Esophagus muscularis mucosa (tissue), 4 donors: ENCODE data around the gene TJP1. TPM values are rescaled to one million over a fixed set of nuclear protein-coding genes. Genes with fewer than 3 reads are reported as not detected.
"Not testable (repeated sequence)": the region's sequence is repeated elsewhere in the genome, so short reads cannot be mapped to it uniquely, and the experiment has no call there.

Experiments used
- DNase-seq: peaks from one replicate; pipeline ENCODE4 v3.0.0-alpha.2; 2017; ENCODE audit errors: extremely low spot score
- H3K27ac ChIP-seq, 4 donors: fragments of 200-600 bp; sonication (generic); replicated peaks in 1 of 4; 1 replicate in 3 of 4; 2 replicates in 1 of 4; pipeline ENCODE4 v1.5.1; 2016 to 2019; ENCODE audit warnings: mild to moderate bottlenecking in 1 of 4
- H3K27me3 ChIP-seq, 4 donors: fragments of 200-600 bp; sonication (generic); one replicate each; pipeline versions ENCODE4 v1.5.1 to v1.6.0; 2016 to 2019
- H3K36me3 ChIP-seq, 4 donors: fragments of 200-600 bp; sonication (generic); one replicate each; pipeline ENCODE4 v1.5.1; 2016 to 2019
- H3K4me1 ChIP-seq, 4 donors: fragments of 200-600 bp; sonication (generic); one replicate each; pipeline ENCODE4 v1.5.1; 2016 to 2019
- H3K4me3 ChIP-seq, 4 donors: fragments of 200-600 bp; sonication (generic); 1 replicate in 2 of 4; 2 replicates in 2 of 4; pipeline ENCODE4 v1.5.1; 2016 to 2019; ENCODE audit warnings: mild to moderate bottlenecking in 4 of 4, moderate library complexity in 1 of 4
- H3K9me3 ChIP-seq, 4 donors: fragments of 200-600 bp; sonication (generic); 1 replicate in 3 of 4; 2 replicates in 1 of 4; pipeline ENCODE4 v1.5.1; 2016 to 2019
- EP300 ChIP-seq: sonication (generic); formaldehyde crosslinking; IDR thresholded peaks from one replicate; pipeline ENCODE4 v1.6.1; 2017; ENCODE audit warnings: antibody characterized with exemption
- POLR2A ChIP-seq: fragments of 450-650 bp; IDR thresholded peaks from one replicate; pipeline ENCODE4 v1.6.1; 2017; ENCODE audit warnings: antibody characterized with exemption, moderate library complexity, mild to moderate bottlenecking, low read depth
- POLR2AphosphoS5 ChIP-seq, 2 donors: sonication (generic); formaldehyde crosslinking; IDR thresholded peaks; one replicate each; pipeline ENCODE4 v1.6.1; 2017; ENCODE audit warnings: antibody characterized with exemption in 2 of 2
- WGBS: methylation state at CpG from one replicate; pipeline ENCODE4 v1.1.5; 2018; 5-methylcytosine and 5-hydroxymethylcytosine counted together
- intact Hi-C: fragments of 100-400 bp; cut with DNase I; formaldehyde crosslinking; loops from one replicate; pipeline ENCODE4 v1.15.1; 2023
- total RNA-seq, 4 donors: library from RNA; depleted of rRNA; stranded (reverse); fragments of >200 nt; gene quantifications; one replicate each; pipeline versions ENCODE4 v1.1.0 to v1.2.1, GENCODE V29; 2016
- TF ChIP-seq, protein P1 (sequence below), 3 experiments: fragments of 200-600 bp in 2 of 3; fragments of 450-650 bp in 1 of 3; sonication (generic) in 2 of 3; IDR thresholded peaks; one replicate each; pipeline ENCODE4 v1.5.1; 2017 to 2019; ENCODE audit warnings: antibody characterized with exemption in 3 of 3, mild to moderate bottlenecking in 2 of 3, moderate library complexity in 1 of 3

Gene TJP1
- total RNA-seq, 4 donors from 2014 or later = 69.4 to 108 (median 90.2) TPM

DNA sequence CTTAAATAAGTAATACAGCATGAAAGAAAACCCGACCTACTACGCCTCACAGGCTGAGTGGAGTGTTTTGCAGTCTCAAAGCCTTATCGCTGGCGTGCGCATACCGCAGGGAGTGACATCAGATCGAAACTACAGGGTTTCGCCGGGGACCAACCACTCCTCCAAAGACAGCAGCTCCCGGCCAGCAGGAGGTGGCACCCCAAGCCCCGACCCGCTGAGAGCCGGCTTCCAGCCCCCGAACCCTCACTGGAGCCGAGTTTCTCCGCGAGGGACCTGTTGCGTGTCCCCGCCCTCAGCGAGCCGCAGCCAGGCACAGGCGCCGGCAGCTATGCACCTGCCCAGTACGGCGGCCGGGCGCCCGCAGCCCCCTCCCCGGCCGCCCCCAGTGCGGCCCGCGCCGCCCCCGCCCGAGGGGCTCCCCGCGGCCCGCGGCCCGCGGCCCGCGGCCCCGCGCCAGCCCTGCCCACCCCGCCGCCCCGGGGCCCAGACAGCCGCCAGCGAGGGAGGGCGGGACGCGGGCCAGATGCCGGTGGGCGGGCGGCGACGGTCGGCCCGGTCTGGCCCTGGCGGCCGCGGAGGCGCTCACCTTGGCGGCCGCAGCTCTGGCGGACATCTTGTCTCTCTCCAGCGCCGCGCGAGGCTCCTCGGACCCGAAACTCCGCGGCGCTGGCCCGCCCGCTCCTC lies 710 bp downstream of the TJP1 start:
- Histone ChIP-seq H3K9me3 (no peaks in the 10 kb centered on the region), H3K4me1 (peaks cover 10 to 39% (median 30%) of the 10 kb centered on the region in 4 donors), H3K27ac (peak overlapping the region; percentile 94 to 99 (median 98)), H3K27me3 (no peaks in the 10 kb centered on the region), H3K4me3 (peak overlapping the region; percentile 76 to 93 (median 89)), H3K36me3 (no peaks in the 10 kb centered on the region)
- intact Hi-C loops = loop anchor here (5.0 kb wide), 1 partner anchor 64 kb away; no protein-coding TSS in a partner anchor
- no peak for DNase-seq
- TF ChIP-seq POLR2A = no peak
- TF ChIP-seq, protein P1, sequence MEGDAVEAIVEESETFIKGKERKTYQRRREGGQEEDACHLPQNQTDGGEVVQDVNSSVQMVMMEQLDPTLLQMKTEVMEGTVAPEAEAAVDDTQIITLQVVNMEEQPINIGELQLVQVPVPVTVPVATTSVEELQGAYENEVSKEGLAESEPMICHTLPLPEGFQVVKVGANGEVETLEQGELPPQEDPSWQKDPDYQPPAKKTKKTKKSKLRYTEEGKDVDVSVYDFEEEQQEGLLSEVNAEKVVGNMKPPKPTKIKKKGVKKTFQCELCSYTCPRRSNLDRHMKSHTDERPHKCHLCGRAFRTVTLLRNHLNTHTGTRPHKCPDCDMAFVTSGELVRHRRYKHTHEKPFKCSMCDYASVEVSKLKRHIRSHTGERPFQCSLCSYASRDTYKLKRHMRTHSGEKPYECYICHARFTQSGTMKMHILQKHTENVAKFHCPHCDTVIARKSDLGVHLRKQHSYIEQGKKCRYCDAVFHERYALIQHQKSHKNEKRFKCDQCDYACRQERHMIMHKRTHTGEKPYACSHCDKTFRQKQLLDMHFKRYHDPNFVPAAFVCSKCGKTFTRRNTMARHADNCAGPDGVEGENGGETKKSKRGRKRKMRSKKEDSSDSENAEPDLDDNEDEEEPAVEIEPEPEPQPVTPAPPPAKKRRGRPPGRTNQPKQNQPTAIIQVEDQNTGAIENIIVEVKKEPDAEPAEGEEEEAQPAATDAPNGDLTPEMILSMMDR (IDR thresholded peaks at IDR 0.05) = peak in 1 of 3 experiments; percentile 28
- no peak for TF ChIP-seq EP300
- TF ChIP-seq POLR2AphosphoS5 (IDR thresholded peaks at IDR 0.05) = peak; percentile 64 to 68
- under 1% methylated on average over 14 of the region's 79 CpGs for WGBS

DNA sequence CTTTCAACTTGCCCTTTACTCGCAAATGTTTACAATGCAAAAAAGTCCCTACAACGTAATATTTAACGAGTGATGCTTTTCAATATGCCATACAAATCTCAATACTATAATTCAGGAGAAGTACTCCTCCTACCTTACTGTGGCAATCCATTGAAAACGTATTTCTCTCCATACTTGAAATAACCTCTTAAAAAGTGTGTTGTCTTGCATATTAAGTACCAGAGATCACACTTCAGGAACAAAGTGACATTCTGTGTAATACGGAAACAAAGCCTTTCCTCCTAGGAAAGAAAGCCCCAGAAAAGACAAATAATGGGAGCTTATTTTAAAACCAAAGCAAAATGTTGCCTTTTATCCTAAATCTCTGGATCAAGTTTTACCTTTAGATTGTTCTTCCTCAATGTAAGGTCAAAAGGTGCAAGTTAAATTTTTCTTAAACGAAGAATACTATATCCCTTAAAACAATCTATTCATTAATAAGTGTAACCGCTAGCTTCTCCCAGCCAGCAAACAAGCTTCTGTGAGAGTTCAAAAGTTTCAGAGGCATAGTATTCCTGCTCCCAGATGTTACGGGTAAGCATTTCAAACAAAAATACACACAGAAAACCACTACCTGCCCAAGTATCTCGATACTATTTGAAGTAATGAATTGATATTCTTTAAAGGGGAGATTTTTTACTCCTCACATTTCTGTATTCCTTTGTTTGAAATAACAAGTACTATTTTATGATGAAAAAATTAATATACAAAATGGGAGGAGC lies 1.7 kb downstream of the TJP1 start:
- DNase-seq = no peak
- 39% methylated on average over 9 of the region's 9 CpGs for WGBS
- no peaks in the 10 kb centered on the region for H3K27me3 ChIP-seq
- H3K36me3 ChIP-seq = no peaks in the 10 kb centered on the region
- intact Hi-C loops = loop anchor here (5.0 kb wide), 1 partner anchor 63 kb away; no protein-coding TSS in a partner anchor
- no peak for TF ChIP-seq POLR2A
- TF ChIP-seq, protein P1 (IDR thresholded peaks at IDR 0.05) = no peak
- no peak for TF ChIP-seq POLR2AphosphoS5 (IDR thresholded peaks at IDR 0.05)
- TF ChIP-seq EP300 = no peak
- peaks cover 16 to 49% (median 39%) of the 10 kb centered on the region in 4 donors for H3K4me1 ChIP-seq
- H3K4me3 ChIP-seq = peak overlapping the region; percentile 76 to 93 (median 89)
- H3K9me3 ChIP-seq = no peaks in the 10 kb centered on the region
- peak overlapping the region; percentile 94 to 99 (median 98) for H3K27ac ChIP-seq

DNA sequence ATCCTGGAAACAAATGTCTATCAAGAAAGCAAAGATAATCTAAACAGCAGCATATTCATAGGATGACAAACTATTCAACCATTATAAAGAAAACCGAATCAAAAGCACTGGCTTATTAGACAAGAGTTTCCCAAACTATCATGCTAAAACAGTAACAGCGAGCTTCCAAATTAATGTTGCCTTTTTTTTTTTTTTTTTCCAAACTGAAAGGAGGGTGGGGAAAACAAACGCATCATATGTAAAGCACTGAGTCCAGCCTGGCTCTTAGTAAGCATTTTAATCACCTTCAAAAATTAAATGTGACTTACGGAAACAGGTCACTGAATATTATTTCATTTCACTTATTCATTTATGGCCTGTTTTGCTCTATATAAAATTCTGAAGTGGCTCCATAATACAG lies 2.3 kb downstream of the TJP1 start:
- H3K36me3 ChIP-seq = no peaks in the 10 kb centered on the region
- 65% methylated on average over 4 of the region's 4 CpGs for WGBS
- no peak for DNase-seq
- peak overlapping the region in 1 of 4 donors; percentile 99 for H3K27ac ChIP-seq
- H3K27me3 ChIP-seq = no peaks in the 10 kb centered on the region
- intact Hi-C loops = loop anchor here (5.0 to 10.0 kb wide), 2 partner anchors 63 to 105 kb away; no protein-coding TSS in a partner anchor
- peaks cover 20 to 55% (median 45%) of the 10 kb centered on the region in 4 donors for H3K4me1 ChIP-seq
- H3K9me3 ChIP-seq = no peaks in the 10 kb centered on the region
- H3K4me3 ChIP-seq = peak overlapping the region; percentile 76 to 93 (median 89)
- no peak for TF ChIP-seq POLR2AphosphoS5 (IDR thresholded peaks at IDR 0.05)

DNA sequence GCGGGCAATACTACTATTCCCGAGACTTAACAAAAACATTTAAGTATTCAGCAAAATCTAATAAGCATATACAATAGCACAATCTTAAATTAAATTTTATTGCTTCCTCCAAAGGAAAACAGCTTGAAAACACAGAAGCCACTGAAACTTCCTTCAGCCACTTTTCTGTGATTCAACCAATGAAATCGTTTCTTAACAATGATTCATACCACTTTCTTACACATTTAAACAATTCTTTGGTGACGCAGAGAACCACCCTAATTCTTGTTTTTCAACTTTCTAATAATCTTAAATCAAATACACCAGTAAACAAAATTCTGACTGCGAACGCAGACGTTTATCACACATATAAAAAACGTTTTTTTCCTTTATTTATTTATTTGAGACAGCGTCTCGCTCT lies 4.1 kb downstream of the TJP1 start:
- TF ChIP-seq, protein P1 (IDR thresholded peaks at IDR 0.05) = no peak
- WGBS = 86% methylated on average over 10 of the region's 10 CpGs
- intact Hi-C loops = loop anchor here (10.0 kb wide), 1 partner anchor 107 kb away; no protein-coding TSS in a partner anchor
- H3K4me3 ChIP-seq = no peak overlapping the region
- no peak for DNase-seq
- no peaks in the 10 kb centered on the region for H3K9me3 ChIP-seq
- no peaks in the 10 kb centered on the region for H3K36me3 ChIP-seq
- peaks cover 34 to 66% (median 57%) of the 10 kb centered on the region in 4 donors for H3K4me1 ChIP-seq
- no peak overlapping the region for H3K27ac ChIP-seq
- H3K27me3 ChIP-seq = no peaks in the 10 kb centered on the region

DNA sequence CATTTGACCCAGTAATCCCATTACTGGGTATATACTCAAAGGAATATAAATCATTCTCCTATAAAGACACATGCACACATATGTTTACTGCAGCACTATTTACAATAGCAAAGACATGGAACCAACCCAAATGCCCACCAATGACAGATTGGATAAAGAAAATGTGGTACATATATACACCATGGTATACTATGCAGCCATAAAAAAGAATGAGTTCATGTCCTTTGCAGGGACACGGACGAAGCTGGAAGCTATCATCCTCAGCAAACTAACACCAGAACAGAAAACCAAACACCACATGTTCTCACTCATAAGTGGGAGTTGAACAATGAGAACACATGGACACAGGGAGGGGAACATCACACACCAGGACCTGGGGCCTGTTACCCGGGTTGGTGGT lies 4.8 kb downstream of the TJP1 start:
- not testable (repeated sequence) for DNase-seq, H3K27me3 ChIP-seq, H3K4me3 ChIP-seq, H3K36me3 ChIP-seq, H3K9me3 ChIP-seq, H3K27ac ChIP-seq
- peaks cover 40 to 68% (median 59%) of the 10 kb centered on the region in 4 donors for H3K4me1 ChIP-seq
- WGBS = 88% methylated on average over 3 of the region's 3 CpGs
- intact Hi-C loops = loop anchor here (10.0 kb wide), 1 partner anchor 107 kb away; no protein-coding TSS in a partner anchor
